GM18520 (cell line): ENCODE measurements around the gene B3GALT5.

Experiments used
- ATAC-seq: cut with Tn5 transposase; IDR thresholded peaks from one replicate; pipeline ENCODE4 v1.9.1; 2021; ENCODE audit not compliant: unreplicated experiment

The B3GALT5 gene

GRCh38 chr21:39644062-39644560 is 31.4 kb downstream of the B3GALT5 start:
- ATAC-seq: no peak

- no peak for ATAC-seq
Measured at GRCh38 chr21:39645331-39645730, 32.6 kb downstream of the B3GALT5 start.

GRCh38 chr21:39647476-39647875 is 34.7 kb downstream of the B3GALT5 start:
- no peak for ATAC-seq

GRCh38 chr21:39648879-39649278 is 36.1 kb downstream of the B3GALT5 start:
- no peak for ATAC-seq

DNA sequence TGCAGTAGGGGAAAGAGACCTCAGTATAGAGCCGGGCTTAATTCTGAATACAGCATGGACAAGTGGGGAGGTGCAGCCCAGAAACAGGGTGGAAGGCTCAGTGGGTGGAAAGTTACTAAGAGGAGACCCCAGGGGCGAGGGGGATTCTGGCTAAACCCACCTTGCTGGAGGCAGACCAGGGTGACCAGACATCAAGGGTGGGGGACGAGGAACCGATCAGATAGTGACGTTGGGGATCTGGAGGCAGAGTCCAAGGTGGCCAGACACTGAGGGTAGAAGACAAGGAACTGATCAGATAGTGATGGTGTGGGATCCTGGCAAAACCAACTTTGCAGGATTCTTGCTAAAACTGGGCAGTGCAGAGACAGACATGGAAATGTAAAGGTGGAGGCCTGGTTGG is 36.8 kb downstream of the B3GALT5 start:
- ATAC-seq: no peak

DNA sequence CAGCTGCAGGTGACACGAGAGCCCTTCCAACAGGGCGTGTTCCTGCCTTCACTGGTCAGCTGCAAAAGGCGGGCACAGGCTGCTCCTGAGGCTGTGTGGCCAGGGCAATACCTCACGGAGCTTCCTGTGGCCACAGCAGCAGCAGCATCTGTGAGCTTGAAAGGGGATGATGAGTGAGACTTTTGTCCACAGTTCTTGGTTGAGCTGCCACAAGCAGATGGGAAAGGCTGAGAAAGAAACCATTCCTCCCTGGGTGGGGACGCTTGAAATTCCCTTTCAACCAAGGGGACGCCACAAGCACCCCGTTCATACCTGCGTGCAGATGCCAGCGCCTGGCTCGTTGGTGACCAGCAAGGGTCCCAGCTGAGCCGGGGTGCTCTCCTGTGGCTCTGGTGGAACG is 37.6 kb downstream of the B3GALT5 start:
- no peak for ATAC-seq

GRCh38 chr21:39650801-39651200 is 38.1 kb downstream of the B3GALT5 start:
- ATAC-seq: no peak

- no peak for ATAC-seq
Measured at GRCh38 chr21:39651206-39651605, 38.5 kb downstream of the B3GALT5 start.

DNA sequence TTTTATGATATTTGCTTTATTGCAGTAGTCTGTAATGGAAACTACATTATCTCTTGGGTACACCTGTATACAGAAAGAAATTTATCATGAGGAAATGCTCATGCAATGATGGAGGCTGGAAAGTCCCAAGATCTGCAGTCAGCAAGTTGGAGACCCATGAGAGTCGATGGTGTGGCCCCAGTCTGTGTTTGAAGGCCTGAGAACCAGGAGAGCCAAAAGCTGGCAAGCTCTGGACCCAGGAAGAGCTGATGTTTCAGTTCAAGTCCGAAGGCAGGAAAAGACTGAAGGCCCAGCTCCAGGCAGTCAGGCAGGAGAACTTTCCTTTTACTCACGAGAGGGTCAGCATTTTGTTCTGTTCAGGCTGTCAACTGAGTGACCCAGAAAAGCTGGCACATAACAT is 42.2 kb downstream of the B3GALT5 start:
- no peak for ATAC-seq

DNA sequence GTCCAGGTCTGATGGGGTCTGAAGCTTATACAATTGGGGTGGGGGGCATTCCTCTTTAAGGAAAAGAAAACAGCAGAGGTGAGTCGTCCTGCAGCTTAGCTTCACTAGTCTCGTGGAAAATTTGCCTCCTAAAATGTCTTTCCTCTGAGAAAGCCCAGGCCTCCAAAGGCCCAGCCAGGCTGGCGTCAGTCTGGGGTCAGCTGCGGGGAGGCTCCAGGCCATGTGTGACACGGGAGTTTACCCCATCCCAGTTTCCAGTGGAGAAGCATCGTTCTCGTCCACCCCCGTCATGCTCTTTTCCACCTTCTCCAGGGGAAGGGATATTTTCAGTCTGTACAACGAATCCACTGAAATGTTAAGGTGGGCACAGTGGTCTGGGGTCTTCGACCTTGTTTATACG is 42.8 kb downstream of the B3GALT5 start:
- ATAC-seq: no peak

DNA sequence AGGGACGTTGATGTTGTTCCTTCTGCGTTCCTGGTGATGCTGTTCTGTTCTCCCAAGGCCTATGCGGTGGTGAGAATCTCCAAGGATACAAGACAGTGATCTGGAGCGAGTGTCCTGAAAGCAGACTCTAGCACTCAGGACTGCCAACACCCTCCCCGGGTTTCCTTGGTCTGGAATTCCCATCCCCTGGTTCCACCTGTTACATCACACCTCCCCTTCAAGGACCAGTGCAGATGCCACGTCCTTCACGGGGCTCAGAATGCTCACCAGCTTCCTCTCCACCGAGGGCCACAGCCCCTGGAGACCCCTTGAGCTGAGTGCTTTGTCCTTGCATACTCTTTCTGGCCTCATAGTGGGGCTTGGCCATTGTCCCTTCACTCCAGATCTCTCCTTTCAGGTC is 43.5 kb downstream of the B3GALT5 start:
- no peak for ATAC-seq

GRCh38 chr21:39657091-39657689 is 44.5 kb downstream of the B3GALT5 start:
- no peak for ATAC-seq

- ATAC-seq: no peak
Measured at GRCh38 chr21:39658066-39658465, 45.3 kb downstream of the B3GALT5 start.

DNA sequence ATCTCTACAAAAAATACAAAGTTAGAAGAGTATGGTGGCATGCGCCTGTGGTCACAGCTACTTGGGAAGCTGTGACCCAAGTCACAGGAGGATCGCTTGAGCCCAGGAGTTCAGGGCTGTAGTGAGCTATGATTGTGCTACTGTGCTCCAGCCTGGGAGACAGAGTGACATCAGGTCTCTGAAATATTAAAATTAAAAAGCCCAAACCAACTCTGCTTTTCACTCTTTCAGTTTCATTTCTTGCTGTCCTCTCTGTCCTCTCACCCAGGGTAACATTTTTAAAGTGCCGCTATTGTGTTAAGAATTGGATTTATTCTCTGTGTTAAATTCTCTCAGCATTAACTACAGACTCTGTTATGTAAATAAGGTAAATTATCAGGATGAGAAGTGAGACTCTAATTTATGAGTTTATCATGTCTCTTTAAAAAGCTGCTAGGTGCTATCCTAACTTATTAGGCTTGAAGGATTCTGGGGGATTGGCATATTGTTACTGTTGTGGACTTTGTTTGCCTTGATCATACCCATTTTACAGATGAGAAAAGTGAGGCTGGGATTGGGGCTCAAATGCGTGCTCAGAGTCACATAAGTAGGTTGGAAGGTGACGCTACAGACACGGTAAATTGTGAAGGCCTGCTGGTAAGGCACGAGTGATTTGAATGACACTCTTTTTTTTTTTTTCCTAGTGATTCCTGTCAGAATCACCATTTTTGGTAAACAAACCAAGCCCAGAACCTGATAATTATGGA is 46.5 kb downstream of the B3GALT5 start:
- no peak for ATAC-seq

DNA sequence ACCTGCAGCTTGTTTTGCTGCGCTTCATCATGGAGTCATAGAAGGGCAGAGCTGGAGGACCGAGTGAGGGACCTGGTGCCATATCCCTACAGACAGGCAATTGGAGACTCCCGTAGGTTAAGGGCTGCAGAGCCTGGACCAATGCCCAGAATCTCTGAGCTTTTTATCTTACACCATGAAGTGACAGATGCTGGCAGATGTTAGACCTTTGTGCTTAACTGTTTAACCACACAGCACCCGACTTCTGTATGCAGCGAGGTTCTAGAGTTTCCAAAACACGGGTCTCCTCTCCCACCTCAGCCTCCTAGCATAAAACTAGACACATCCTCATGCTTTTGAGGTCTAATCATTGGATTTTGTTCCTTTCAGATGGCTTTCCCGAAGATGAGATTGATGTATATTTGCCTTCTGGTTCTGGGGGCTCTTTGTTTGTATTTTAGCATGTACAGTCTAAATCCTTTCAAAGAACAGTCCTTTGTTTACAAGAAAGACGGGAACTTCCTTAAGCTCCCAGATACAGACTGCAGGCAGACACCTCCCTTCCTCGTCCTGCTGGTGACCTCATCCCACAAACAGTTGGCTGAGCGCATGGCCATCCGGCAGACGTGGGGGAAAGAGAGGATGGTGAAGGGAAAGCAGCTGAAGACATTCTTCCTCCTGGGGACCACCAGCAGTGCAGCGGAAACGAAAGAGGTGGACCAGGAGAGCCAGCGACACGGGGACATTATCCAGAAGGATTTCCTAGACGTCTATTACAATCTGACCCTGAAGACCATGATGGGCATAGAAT is 47.6 kb downstream of the B3GALT5 start:
- no peak for ATAC-seq

DNA sequence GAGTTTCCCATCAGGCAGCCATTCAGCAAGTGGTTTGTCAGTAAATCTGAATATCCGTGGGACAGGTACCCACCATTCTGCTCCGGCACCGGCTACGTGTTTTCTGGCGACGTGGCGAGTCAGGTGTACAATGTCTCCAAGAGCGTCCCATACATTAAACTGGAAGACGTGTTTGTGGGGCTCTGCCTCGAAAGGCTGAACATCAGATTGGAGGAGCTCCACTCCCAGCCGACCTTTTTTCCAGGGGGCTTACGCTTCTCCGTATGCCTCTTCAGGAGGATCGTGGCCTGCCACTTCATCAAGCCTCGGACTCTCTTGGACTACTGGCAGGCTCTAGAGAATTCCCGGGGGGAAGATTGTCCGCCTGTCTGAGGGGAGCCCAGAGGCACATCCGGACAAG is 48.4 kb downstream of the B3GALT5 start:
- ATAC-seq: no peak

- ATAC-seq: no peak
Measured at GRCh38 chr21:39661740-39662139, 49.0 kb downstream of the B3GALT5 start.

DNA sequence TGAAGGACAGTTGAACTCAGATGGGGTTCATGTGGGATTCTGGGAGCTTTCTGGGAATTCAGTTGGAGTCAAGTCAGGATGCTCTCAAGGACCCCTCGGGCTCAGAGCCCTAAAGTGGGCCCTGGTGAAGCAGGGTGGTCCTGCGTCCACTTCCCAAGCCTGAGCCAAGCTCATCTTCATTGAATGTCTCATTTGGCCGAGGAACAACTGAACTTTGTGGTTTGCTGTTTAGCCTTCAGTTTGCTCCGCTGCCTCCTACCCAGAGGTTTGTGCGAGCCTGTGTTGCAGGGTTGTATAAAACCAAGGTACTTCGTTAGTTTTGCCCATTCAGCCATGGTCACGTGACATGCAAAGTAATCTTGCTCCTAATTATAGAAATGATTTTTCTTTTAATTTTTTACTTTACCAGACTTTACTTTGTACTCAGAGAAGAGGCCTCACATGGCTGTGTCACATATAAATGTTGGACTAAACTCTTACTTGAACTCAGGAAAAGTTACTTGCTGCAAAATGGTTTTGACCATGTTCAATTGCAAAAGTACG is 49.7 kb downstream of the B3GALT5 start:
- ATAC-seq: no peak

DNA sequence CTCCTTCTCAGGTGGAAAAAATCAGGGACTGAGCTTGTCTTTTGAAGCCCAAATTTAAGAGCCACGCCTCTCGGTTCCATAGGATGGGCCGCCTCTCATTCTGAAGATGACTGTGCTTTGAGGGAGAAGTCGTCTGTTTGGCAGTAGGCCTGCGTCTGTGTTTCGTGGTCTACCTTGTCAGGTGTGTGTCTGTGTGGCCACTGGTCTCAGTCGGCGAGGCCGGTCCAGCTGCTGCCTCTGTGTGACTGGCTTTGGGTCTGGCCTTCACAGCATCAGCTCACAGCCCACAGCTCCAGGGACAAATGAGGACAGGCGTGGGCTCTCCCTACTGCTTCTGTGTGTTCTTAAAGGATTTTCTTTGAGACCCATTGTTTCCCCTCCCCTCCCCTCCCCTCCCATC is 50.3 kb downstream of the B3GALT5 start:
- no peak for ATAC-seq

DNA sequence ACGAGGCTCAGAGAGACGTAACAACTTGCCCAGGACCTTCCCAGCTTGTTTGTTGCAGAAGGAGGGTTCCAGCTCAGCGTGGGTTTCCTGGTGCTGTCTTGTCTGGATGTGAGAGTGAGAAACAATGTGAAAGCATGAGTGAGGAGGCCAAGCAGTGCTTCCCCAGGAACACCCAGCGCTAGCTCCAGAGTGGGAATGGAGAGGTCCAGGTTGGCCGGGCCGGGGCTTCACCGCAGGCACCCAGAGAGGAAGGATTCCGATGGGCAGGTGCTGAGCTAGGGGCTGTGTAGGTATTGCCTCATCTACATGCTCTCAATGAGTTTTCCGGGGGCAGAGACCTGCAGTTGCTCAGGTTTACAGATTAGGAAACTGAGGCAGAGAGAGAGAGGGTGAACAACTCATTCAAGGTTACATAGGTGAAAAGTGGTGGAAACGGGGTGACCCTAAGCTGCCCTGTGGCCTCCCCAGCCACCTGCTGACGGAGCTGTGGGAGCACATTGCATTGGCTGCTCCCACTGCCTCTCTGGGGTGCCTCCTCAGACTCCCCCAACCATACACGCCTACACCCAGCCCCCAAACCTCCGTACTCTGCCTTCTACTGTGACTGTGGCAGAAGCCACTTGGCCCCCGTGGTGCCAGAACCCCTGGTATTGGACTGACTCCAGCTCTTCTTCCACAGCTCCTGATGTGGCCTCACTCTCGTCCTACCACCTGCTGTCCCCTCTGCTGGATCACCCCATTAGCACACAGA is 51.2 kb downstream of the B3GALT5 start:
- no peak for ATAC-seq

- ATAC-seq: no peak
Measured at GRCh38 chr21:39664586-39664985, 51.8 kb downstream of the B3GALT5 start.
